Stimulated activated naive CD8-positive, alpha-beta T cell treated with anti-CD3 and anti-CD28 coated beads, Interleukin-15, amount 100 ng/mL, for 72 hours (primary cell): Measurements from ENCODE around the gene ATG9B.
"Not testable (repeated sequence)": the region's sequence is repeated elsewhere in the genome, so short reads cannot be mapped to it uniquely, and the experiment has no call there.

Experiments used
- ATAC-seq: fragments of 150-1000 bp; cut with Tn5 transposase; 2 replicates; pipeline ENCODE4 v1.10.0; 2021; ENCODE audit warnings: mild to moderate bottlenecking, moderate library complexity
- DNase-seq, 2 donors: peaks; one replicate each; pipeline ENCODE4 v3.0.0; 2021 to 2022
- H3K27ac Mint-ChIP-seq, 2 donors: one replicate each; pipeline ENCODE4 v1.8.0; 2022; ENCODE audit warnings: mild to moderate bottlenecking in 2 of 2, mixed read lengths in 2 of 2, moderate library complexity in 2 of 2
- H3K27me3 Mint-ChIP-seq: one replicate; pipeline ENCODE4 v1.8.0; 2022; ENCODE audit warnings: mixed read lengths
- H3K4me1 Mint-ChIP-seq: one replicate; pipeline ENCODE4 v1.8.0; 2022; ENCODE audit warnings: mild to moderate bottlenecking, mixed read lengths
- H3K4me3 Mint-ChIP-seq, 2 donors: one replicate each; pipeline ENCODE4 v1.8.0; 2022; ENCODE audit warnings: mild to moderate bottlenecking in 2 of 2, mixed read lengths in 2 of 2, moderate library complexity in 1 of 2
- H3K9me3 Mint-ChIP-seq, 2 donors: one replicate each; pipeline ENCODE4 v1.8.0; 2022; ENCODE audit warnings: mixed read lengths in 2 of 2

Gene ATG9B

GRCh38 chr7:151016942-151017341 is 7.4 kb downstream of the ATG9B start:
- H3K9me3 Mint-ChIP-seq, result no peaks in the 10 kb centered on the region
- ATAC-seq (no peak), DNase-seq (no peak)
- peaks cover 25% of the 10 kb centered on the region for H3K27me3 Mint-ChIP-seq
- H3K4me3 Mint-ChIP-seq, result peak overlapping the region; percentile 88 to 91
- peaks cover 78% of the 10 kb centered on the region for H3K4me1 Mint-ChIP-seq
- H3K27ac Mint-ChIP-seq, result no peak overlapping the region

GRCh38 chr7:151016505-151016904 is 7.8 kb downstream of the ATG9B start:
- H3K27ac Mint-ChIP-seq, result no peak overlapping the region
- no peak for ATAC-seq
- H3K27me3 Mint-ChIP-seq, result peaks cover 25% of the 10 kb centered on the region
- H3K4me1 Mint-ChIP-seq, result peaks cover 82% of the 10 kb centered on the region
- H3K9me3 Mint-ChIP-seq, result no peaks in the 10 kb centered on the region
- peak overlapping the region; percentile 88 to 91 for H3K4me3 Mint-ChIP-seq
- no peak for DNase-seq

- ATAC-seq, result no peak
- DNase-seq, result no peak
- Mint-ChIP-seq H3K4me3 (peak overlapping the region in 1 of 2 donors; percentile 2), H3K9me3 (no peaks in the 10 kb centered on the region), H3K4me1 (peaks cover 86% of the 10 kb centered on the region), H3K27me3 (peaks cover 25% of the 10 kb centered on the region), H3K27ac (no peak overlapping the region)
Observed at GRCh38 chr7:151015967-151016366, 8.3 kb downstream of the ATG9B start.

- Mint-ChIP-seq H3K4me1 (peaks cover 97% of the 10 kb centered on the region), H3K27me3 (peaks cover 19% of the 10 kb centered on the region), H3K9me3 (no peaks in the 10 kb centered on the region), H3K4me3 (peak overlapping the region; percentile 97 to 98), H3K27ac (no peak overlapping the region)
- DNase-seq, result no peak
- ATAC-seq, result no peak
Observed at GRCh38 chr7:151014950-151015349, 9.3 kb downstream of the ATG9B start.

- Mint-ChIP-seq H3K27ac (peak overlapping the region; percentile 98), H3K27me3 (peaks cover 9% of the 10 kb centered on the region), H3K9me3 (no peaks in the 10 kb centered on the region), H3K4me1 (peaks cover 99% of the 10 kb centered on the region), H3K4me3 (peak overlapping the region; percentile 97 to 98)
- DNase-seq (peak; percentile 88 to 94), ATAC-seq (peak; percentile 67)
Observed at GRCh38 chr7:151013733-151014497, 10.4 kb downstream of the ATG9B start.

GRCh38 chr7:151013356-151013732 is 10.9 kb downstream of the ATG9B start:
- Mint-ChIP-seq H3K4me1 (peaks cover 99% of the 10 kb centered on the region), H3K27me3 (peaks cover 3% of the 10 kb centered on the region)

GRCh38 chr7:151012911-151013347 is 11.4 kb downstream of the ATG9B start:
- Mint-ChIP-seq H3K27me3 (no peaks in the 10 kb centered on the region), H3K4me3 (peak overlapping the region; percentile 34 to 48), H3K9me3 (no peaks in the 10 kb centered on the region), H3K4me1 (peaks cover 99% of the 10 kb centered on the region), H3K27ac (no peak overlapping the region)
- ATAC-seq, result no peak
- no peak for DNase-seq

More at GRCh38 chr7:151013356-151013732, 10.9 kb downstream of the ATG9B start:
- Mint-ChIP-seq H3K27ac (peak overlapping the region; percentile 98), H3K4me3 (peak overlapping the region in 1 of 2 donors; percentile 98), H3K9me3 (no peaks in the 10 kb centered on the region)
- ATAC-seq, result no peak
- DNase-seq, result no peak

- Mint-ChIP-seq H3K9me3 (no peaks in the 10 kb centered on the region), H3K27ac (peak overlapping the region in 1 of 2 donors; percentile 12), H3K4me1 (peaks cover 99% of the 10 kb centered on the region), H3K27me3 (no peaks in the 10 kb centered on the region), H3K4me3 (peak overlapping the region; percentile 34 to 48)
- ATAC-seq (no peak), DNase-seq (no peak)
Observed at GRCh38 chr7:151012031-151012692, 12.1 kb downstream of the ATG9B start.

- not testable (repeated sequence) for H3K27me3 Mint-ChIP-seq, H3K9me3 Mint-ChIP-seq, H3K4me3 Mint-ChIP-seq, ATAC-seq, DNase-seq, H3K27ac Mint-ChIP-seq
- H3K4me1 Mint-ChIP-seq, result peaks cover 96% of the 10 kb centered on the region
Observed at GRCh38 chr7:151011616-151012015, 12.7 kb downstream of the ATG9B start.

- Mint-ChIP-seq H3K27ac (peak overlapping the region in 1 of 2 donors; percentile 89), H3K4me1 (peaks cover 90% of the 10 kb centered on the region), H3K4me3 (peak overlapping the region; percentile 50 to 70), H3K27me3 (no peaks in the 10 kb centered on the region), H3K9me3 (no peaks in the 10 kb centered on the region)
- DNase-seq (no peak), ATAC-seq (no peak)
Observed at GRCh38 chr7:151011097-151011409, 13.2 kb downstream of the ATG9B start.

GRCh38 chr7:151010307-151011096 is 13.8 kb downstream of the ATG9B start:
- Mint-ChIP-seq H3K27ac (peak overlapping the region; percentile 41 to 77), H3K27me3 (no peaks in the 10 kb centered on the region), H3K4me3 (peak overlapping the region; percentile 50 to 70), H3K9me3 (no peaks in the 10 kb centered on the region), H3K4me1 (peaks cover 85% of the 10 kb centered on the region)
- ATAC-seq, result peak; percentile 0
- DNase-seq, result no peak

- Mint-ChIP-seq H3K4me1 (peaks cover 79% of the 10 kb centered on the region), H3K27ac (no peak overlapping the region), H3K27me3 (no peaks in the 10 kb centered on the region), H3K9me3 (no peaks in the 10 kb centered on the region), H3K4me3 (peak overlapping the region; percentile 50 to 70)
- ATAC-seq (no peak), DNase-seq (no peak)
Observed at GRCh38 chr7:151010037-151010306, 14.3 kb downstream of the ATG9B start.

- no peaks in the 10 kb centered on the region for H3K9me3 Mint-ChIP-seq
- H3K4me1 Mint-ChIP-seq, result peaks cover 74% of the 10 kb centered on the region
- H3K27me3 Mint-ChIP-seq, result no peaks in the 10 kb centered on the region
- H3K4me3 Mint-ChIP-seq, result peak overlapping the region; percentile 76 to 90
- no peak overlapping the region for H3K27ac Mint-ChIP-seq
- no peak for DNase-seq
- peak; percentile 13 for ATAC-seq
Observed at GRCh38 chr7:151009327-151010036, 14.8 kb downstream of the ATG9B start.

GRCh38 chr7:151008511-151009323 is 15.6 kb downstream of the ATG9B start:
- peaks cover 67% of the 10 kb centered on the region for H3K4me1 Mint-ChIP-seq
- H3K4me3 Mint-ChIP-seq, result peak overlapping the region; percentile 76 to 90
- peak; percentile 84 for ATAC-seq
- H3K27me3 Mint-ChIP-seq, result no peaks in the 10 kb centered on the region
- peak overlapping the region; percentile 78 to 80 for H3K27ac Mint-ChIP-seq
- H3K9me3 Mint-ChIP-seq, result no peaks in the 10 kb centered on the region
- peak; percentile 89 to 91 for DNase-seq

- peak overlapping the region; percentile 76 to 90 for H3K4me3 Mint-ChIP-seq
- DNase-seq (no peak), ATAC-seq (peak; percentile 19)
- H3K9me3 Mint-ChIP-seq, result no peaks in the 10 kb centered on the region
- H3K27ac Mint-ChIP-seq, result peak overlapping the region; percentile 77 to 78
- H3K4me1 Mint-ChIP-seq, result peaks cover 61% of the 10 kb centered on the region
- no peaks in the 10 kb centered on the region for H3K27me3 Mint-ChIP-seq
Observed at GRCh38 chr7:151008143-151008510, 16.2 kb downstream of the ATG9B start.
